WERI-Rb-1 (cell line): ENCODE results near the gene SERTM2.

ENCODE experiments used
- DNase-seq: peaks from one replicate; pipeline ENCODE4 v3.0.0-alpha.2; 2020
- H3K27ac ChIP-seq: fragments of 250-450 bp; sonication (Bioruptor Pico); 2 replicates; pipeline ENCODE4 v1.5.1; 2020; ENCODE audit warnings: mild to moderate bottlenecking, moderate library complexity
- H3K27me3 ChIP-seq: fragments of 250-450 bp; sonication (Bioruptor Pico); 2 replicates; pipeline ENCODE4 v1.5.1; 2021; ENCODE audit warnings: mild to moderate bottlenecking, low read depth, moderate library complexity; ENCODE audit not compliant: insufficient read depth, severe bottlenecking
- H3K36me3 ChIP-seq: fragments of 250-450 bp; sonication (Bioruptor Pico); 2 replicates; pipeline ENCODE4 v1.5.1; 2020; ENCODE audit warnings: mild to moderate bottlenecking, moderate library complexity
- H3K4me3 ChIP-seq: 2 replicates; pipeline ENCODE4 v1.5.1; 2011; ENCODE audit warnings: low read depth, mild to moderate bottlenecking, control low read depth, low read length
- H3K9me3 ChIP-seq: fragments of 250-450 bp; sonication (Bioruptor Pico); 2 replicates; pipeline ENCODE4 v1.5.1; 2021; ENCODE audit warnings: mild to moderate bottlenecking, moderate library complexity; ENCODE audit not compliant: severe bottlenecking
- TF ChIP-seq, protein P1 (sequence below): IDR thresholded peaks from 2 replicates; pipeline ENCODE4 v1.5.1; 2011; ENCODE audit warnings: low read depth, mild to moderate bottlenecking, control low read depth, inconsistent platforms, low read length

The SERTM2 gene

DNA sequence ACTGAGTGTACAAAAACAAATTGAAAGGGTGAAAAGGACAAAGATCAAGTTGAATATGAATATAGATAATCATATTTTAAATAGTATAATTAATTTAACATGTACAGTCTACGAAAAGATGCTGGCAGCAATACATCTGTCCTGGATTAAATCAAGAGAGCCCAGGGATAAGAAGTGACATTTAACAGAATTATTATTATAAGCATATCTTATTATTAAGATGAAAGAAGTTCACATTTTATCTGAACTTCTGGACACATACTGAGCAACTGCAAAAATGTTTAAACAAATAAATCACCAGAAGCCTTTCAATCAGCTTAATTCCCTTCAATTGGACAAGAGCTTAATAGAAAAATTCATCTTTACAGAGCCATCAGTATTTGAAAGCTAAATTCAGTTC is 50.4 kb downstream of the SERTM2 start:
- DNase-seq, result no peak
- no peak overlapping the region for H3K4me3 ChIP-seq
- TF ChIP-seq, protein P1, sequence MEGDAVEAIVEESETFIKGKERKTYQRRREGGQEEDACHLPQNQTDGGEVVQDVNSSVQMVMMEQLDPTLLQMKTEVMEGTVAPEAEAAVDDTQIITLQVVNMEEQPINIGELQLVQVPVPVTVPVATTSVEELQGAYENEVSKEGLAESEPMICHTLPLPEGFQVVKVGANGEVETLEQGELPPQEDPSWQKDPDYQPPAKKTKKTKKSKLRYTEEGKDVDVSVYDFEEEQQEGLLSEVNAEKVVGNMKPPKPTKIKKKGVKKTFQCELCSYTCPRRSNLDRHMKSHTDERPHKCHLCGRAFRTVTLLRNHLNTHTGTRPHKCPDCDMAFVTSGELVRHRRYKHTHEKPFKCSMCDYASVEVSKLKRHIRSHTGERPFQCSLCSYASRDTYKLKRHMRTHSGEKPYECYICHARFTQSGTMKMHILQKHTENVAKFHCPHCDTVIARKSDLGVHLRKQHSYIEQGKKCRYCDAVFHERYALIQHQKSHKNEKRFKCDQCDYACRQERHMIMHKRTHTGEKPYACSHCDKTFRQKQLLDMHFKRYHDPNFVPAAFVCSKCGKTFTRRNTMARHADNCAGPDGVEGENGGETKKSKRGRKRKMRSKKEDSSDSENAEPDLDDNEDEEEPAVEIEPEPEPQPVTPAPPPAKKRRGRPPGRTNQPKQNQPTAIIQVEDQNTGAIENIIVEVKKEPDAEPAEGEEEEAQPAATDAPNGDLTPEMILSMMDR, result no peak
- H3K27me3 ChIP-seq, result no peaks in the 10 kb centered on the region
- H3K9me3 ChIP-seq, result no peaks in the 10 kb centered on the region
- no peaks in the 10 kb centered on the region for H3K36me3 ChIP-seq
- no peak overlapping the region for H3K27ac ChIP-seq

DNA sequence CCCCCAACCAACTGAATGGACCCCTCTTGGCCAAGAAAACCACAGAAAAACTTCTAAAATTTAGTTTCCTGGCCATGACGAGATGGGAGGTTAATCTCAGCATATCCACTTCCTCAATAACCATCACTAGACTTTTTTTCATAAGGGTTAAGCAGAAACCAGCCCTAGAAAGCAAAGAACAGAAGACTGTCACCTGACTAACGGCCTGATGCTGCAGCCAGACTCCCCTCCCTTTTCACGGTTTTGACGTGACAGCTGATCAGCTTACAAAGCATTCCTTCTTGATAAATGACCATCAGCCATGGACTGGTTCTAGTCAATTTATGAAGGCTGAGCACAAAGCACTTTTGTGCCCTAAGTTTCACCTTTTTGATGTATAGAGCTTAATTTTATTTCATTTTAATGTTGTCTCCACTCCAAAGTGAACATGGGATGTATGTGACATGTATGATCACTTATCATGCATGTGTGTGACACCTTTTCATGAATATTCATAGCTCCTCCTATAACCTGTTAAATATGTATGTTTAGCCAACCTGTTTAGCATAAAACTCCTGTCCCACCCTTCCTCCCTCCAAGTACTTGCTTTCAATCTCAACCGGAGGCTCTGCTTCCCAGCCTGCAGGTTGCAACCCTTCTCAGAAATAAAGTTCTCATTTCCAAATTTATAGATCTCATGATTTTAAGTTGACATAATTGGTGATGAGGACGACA is 56.3 kb downstream of the SERTM2 start:
- TF ChIP-seq, protein P1, result no peak
- Histone ChIP-seq H3K27me3 (peaks cover 7% of the 10 kb centered on the region), H3K27ac (no peak overlapping the region), H3K4me3 (no peak overlapping the region), H3K36me3 (no peaks in the 10 kb centered on the region), H3K9me3 (no peaks in the 10 kb centered on the region)
- DNase-seq, result no peak

DNA sequence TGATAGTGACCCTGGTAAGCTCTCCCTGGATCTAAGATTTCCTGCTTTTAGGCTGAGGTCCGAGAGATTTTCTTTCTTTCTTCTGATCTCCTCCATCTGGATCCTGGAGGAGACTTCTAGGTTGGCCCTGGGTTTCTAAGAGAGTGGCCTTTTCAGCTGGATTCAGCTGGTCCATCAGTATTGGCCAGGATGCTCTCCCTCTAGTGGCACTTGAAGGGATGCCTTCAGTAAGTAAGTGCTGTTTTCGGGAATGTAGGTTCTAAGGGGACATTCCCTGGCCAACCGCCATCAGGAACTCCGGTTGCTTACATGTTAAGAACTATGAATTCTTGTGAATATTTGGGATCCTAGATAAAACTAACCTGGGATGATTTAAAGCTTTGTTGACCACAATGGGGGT is 56.9 kb downstream of the SERTM2 start:
- no peaks in the 10 kb centered on the region for H3K9me3 ChIP-seq

DNA sequence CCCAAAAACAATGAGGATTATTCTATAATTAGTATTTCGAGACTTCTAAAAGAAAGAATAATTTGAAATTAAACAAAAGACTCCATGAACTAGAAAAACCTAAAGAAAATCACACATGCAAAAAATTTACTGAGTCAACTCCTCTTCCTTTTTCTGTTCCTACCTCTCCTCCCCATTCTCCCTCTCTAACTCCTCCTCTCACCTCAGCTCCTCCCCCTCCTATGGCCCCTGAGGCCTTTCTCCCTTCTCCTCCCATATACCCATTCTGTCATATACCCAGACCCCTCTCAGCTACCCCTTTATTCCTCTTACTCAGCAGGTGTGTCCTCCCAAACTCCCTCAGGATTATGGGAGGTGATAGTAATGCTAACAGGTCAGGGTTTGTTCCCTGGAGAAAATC is 57.4 kb downstream of the SERTM2 start:
- TF ChIP-seq, protein P1, result no peak
- no peak for DNase-seq
- Histone ChIP-seq H3K27me3 (peaks cover 7% of the 10 kb centered on the region), H3K27ac (no peak overlapping the region), H3K9me3 (no peaks in the 10 kb centered on the region), H3K36me3 (no peaks in the 10 kb centered on the region), H3K4me3 (no peak overlapping the region)

More for the DNA sequence above, 56.9 kb downstream of the SERTM2 start:
- TF ChIP-seq, protein P1, result peak; percentile 67
- no peaks in the 10 kb centered on the region for H3K36me3 ChIP-seq
- no peak overlapping the region for H3K27ac ChIP-seq
- DNase-seq, result peak; percentile 13
- H3K4me3 ChIP-seq, result no peak overlapping the region
- H3K27me3 ChIP-seq, result peaks cover 7% of the 10 kb centered on the region
